ENCODE data around the gene EGFR.

Gene EGFR

GRCh38 chr7:55198634-55199392 lies 180.0 kb downstream of the EGFR start:
- no peak for DNase-seq (ENCODE audit: insufficient read length, low spot score)
- no peak for TF ChIP-seq POLR2A (IDR thresholded peaks at IDR 0.05; ENCODE audit: low read depth, low read length)
- no peak for FAIRE-seq

- DNase-seq (ENCODE audit: insufficient read length, low spot score) (no peak), FAIRE-seq (no peak)
- no peak for TF ChIP-seq POLR2A (IDR thresholded peaks at IDR 0.05; ENCODE audit: low read depth, low read length)
Observed at GRCh38 chr7:55199418-55199817, 180.6 kb downstream of the EGFR start.

- FAIRE-seq, result no peak
- DNase-seq (ENCODE audit: insufficient read length, low spot score), result no peak
- TF ChIP-seq POLR2A (IDR thresholded peaks at IDR 0.05; ENCODE audit: low read depth, low read length), result no peak
Observed at GRCh38 chr7:55200441-55200840, 181.6 kb downstream of the EGFR start.

GRCh38 chr7:55202150-55202913 lies 183.5 kb downstream of the EGFR start:
- DNase-seq (ENCODE audit: insufficient read length, low spot score), result no peak
- FAIRE-seq, result no peak
- TF ChIP-seq POLR2A (IDR thresholded peaks at IDR 0.05; ENCODE audit: low read depth, low read length), result 0 out of 2 replicates have a peak, but pooled peaks have one; percentile 13

GRCh38 chr7:55203300-55203699 lies 184.5 kb downstream of the EGFR start:
- TF ChIP-seq POLR2A (IDR thresholded peaks at IDR 0.05; ENCODE audit: low read depth, low read length), result no peak
- FAIRE-seq, result no peak
- DNase-seq (ENCODE audit: insufficient read length, low spot score), result no peak

GRCh38 chr7:55205124-55205955 lies 186.5 kb downstream of the EGFR start:
- FAIRE-seq (no peak), DNase-seq (ENCODE audit: insufficient read length, low spot score) (no peak)
- no peak for TF ChIP-seq POLR2A (IDR thresholded peaks at IDR 0.05; ENCODE audit: low read depth, low read length)

GRCh38 chr7:55206235-55207029 lies 187.6 kb downstream of the EGFR start:
- DNase-seq (ENCODE audit: insufficient read length, low spot score) (no peak), FAIRE-seq (no peak)
- TF ChIP-seq POLR2A (IDR thresholded peaks at IDR 0.05; ENCODE audit: low read depth, low read length), result no peak

- no peak for TF ChIP-seq POLR2A (IDR thresholded peaks at IDR 0.05; ENCODE audit: low read depth, low read length)
- no peak for DNase-seq (ENCODE audit: insufficient read length, low spot score)
- no peak for FAIRE-seq
Observed at GRCh38 chr7:55207436-55208125, 188.8 kb downstream of the EGFR start.

- FAIRE-seq (no peak), DNase-seq (ENCODE audit: insufficient read length, low spot score) (no peak)
- no peak for TF ChIP-seq POLR2A (IDR thresholded peaks at IDR 0.05; ENCODE audit: low read depth, low read length)
Observed at GRCh38 chr7:55209366-55209765, 190.5 kb downstream of the EGFR start.

- FAIRE-seq, result no peak
- no peak for DNase-seq (ENCODE audit: insufficient read length, low spot score)
- no peak for TF ChIP-seq POLR2A (IDR thresholded peaks at IDR 0.05; ENCODE audit: low read depth, low read length)
Observed at GRCh38 chr7:55210176-55210575, 191.4 kb downstream of the EGFR start.

GRCh38 chr7:55210716-55211115 lies 191.9 kb downstream of the EGFR start:
- FAIRE-seq, result no peak

GRCh38 chr7:55211726-55212125 lies 192.9 kb downstream of the EGFR start:
- DNase-seq (ENCODE audit: insufficient read length, low spot score) (no peak), FAIRE-seq (no peak)
- no peak for TF ChIP-seq POLR2A (IDR thresholded peaks at IDR 0.05; ENCODE audit: low read depth, low read length)

More at GRCh38 chr7:55210716-55211115, 191.9 kb downstream of the EGFR start:
- no peak for DNase-seq (ENCODE audit: insufficient read length, low spot score)
- TF ChIP-seq POLR2A (IDR thresholded peaks at IDR 0.05; ENCODE audit: low read depth, low read length), result no peak

GRCh38 chr7:55212176-55212575 lies 193.4 kb downstream of the EGFR start:
- FAIRE-seq, result no peak
- no peak for TF ChIP-seq POLR2A (IDR thresholded peaks at IDR 0.05; ENCODE audit: low read depth, low read length)

More at GRCh38 chr7:55212176-55212575, 193.4 kb downstream of the EGFR start:
- DNase-seq (ENCODE audit: insufficient read length, low spot score), result no peak
